ENCODE data around the gene GPR162.

Gene GPR162

GRCh38 chr12:6773590-6774351, 47.9 kb upstream of the GPR162 start:
- TF ChIP-seq CREB1 (IDR thresholded peaks at IDR 0.05; ENCODE audit: low read depth) (no peak), TAF1 (IDR thresholded peaks at IDR 0.05; ENCODE audit: low read depth) (no peak), USF1 (IDR thresholded peaks at IDR 0.05) (no peak), TCF12 (IDR thresholded peaks at IDR 0.05; ENCODE audit: low read depth) (no peak), ZBTB7A (IDR thresholded peaks at IDR 0.05; ENCODE audit: low read depth) (no peak), FOXM1 (IDR thresholded peaks at IDR 0.05; ENCODE audit: borderline replicate concordance, low read depth) (no peak), EGR1 (IDR thresholded peaks at IDR 0.05) (no peak), RAD21 (IDR thresholded peaks at IDR 0.05; ENCODE audit: low read depth) (no peak)

- TF ChIP-seq REST (IDR thresholded peaks at IDR 0.05; ENCODE audit: low read depth): no peak
- no peak for TF ChIP-seq RAD21 (IDR thresholded peaks at IDR 0.05; ENCODE audit: low read depth)
- TF ChIP-seq FOXM1 (IDR thresholded peaks at IDR 0.05; ENCODE audit: borderline replicate concordance, low read depth): no peak
- TF ChIP-seq TEAD4 (IDR thresholded peaks at IDR 0.05): no peak
- no peak for TF ChIP-seq TAF1 (IDR thresholded peaks at IDR 0.05; ENCODE audit: low read depth)
- no peak for TF ChIP-seq YY1 (IDR thresholded peaks at IDR 0.05; ENCODE audit: low read depth)
- TF ChIP-seq NFIC (IDR thresholded peaks at IDR 0.05): no peak
- no peak for TF ChIP-seq ZBTB7A (IDR thresholded peaks at IDR 0.05; ENCODE audit: low read depth)
- TF ChIP-seq EGR1 (IDR thresholded peaks at IDR 0.05): no peak
- no peak for TF ChIP-seq EP300 (IDR thresholded peaks at IDR 0.05; ENCODE audit: borderline replicate concordance)
- TF ChIP-seq CREB1 (IDR thresholded peaks at IDR 0.05; ENCODE audit: low read depth): no peak
- TF ChIP-seq TCF12 (IDR thresholded peaks at IDR 0.05; ENCODE audit: low read depth): no peak
- TF ChIP-seq USF1 (IDR thresholded peaks at IDR 0.05): no peak
- no peak for TF ChIP-seq CEBPB (IDR thresholded peaks at IDR 0.05)
- TF ChIP-seq MAX (IDR thresholded peaks at IDR 0.05): no peak
These were observed 47.0 kb upstream of the GPR162 start for GRCh38 chr12:6774499-6775062.

GRCh38 chr12:6775185-6776174, 46.1 kb upstream of the GPR162 start:
- TF ChIP-seq MAX (IDR thresholded peaks at IDR 0.05) (no peak), REST (IDR thresholded peaks at IDR 0.05; ENCODE audit: low read depth) (no peak), USF1 (IDR thresholded peaks at IDR 0.05) (no peak), TCF12 (IDR thresholded peaks at IDR 0.05; ENCODE audit: low read depth) (no peak), EP300 (IDR thresholded peaks at IDR 0.05; ENCODE audit: borderline replicate concordance) (no peak), NFIC (IDR thresholded peaks at IDR 0.05) (no peak), CEBPB (IDR thresholded peaks at IDR 0.05) (no peak), ZBTB7A (IDR thresholded peaks at IDR 0.05; ENCODE audit: low read depth) (no peak), FOXM1 (IDR thresholded peaks at IDR 0.05; ENCODE audit: borderline replicate concordance, low read depth) (no peak), YY1 (IDR thresholded peaks at IDR 0.05; ENCODE audit: low read depth) (no peak), CREB1 (IDR thresholded peaks at IDR 0.05; ENCODE audit: low read depth) (no peak), RAD21 (IDR thresholded peaks at IDR 0.05; ENCODE audit: low read depth) (no peak), EGR1 (IDR thresholded peaks at IDR 0.05) (no peak), TEAD4 (IDR thresholded peaks at IDR 0.05) (no peak), TAF1 (IDR thresholded peaks at IDR 0.05; ENCODE audit: low read depth) (no peak)

GRCh38 chr12:6777386-6777785, 44.2 kb upstream of the GPR162 start:
- TF ChIP-seq EGR1 (IDR thresholded peaks at IDR 0.05) (no peak), EP300 (IDR thresholded peaks at IDR 0.05; ENCODE audit: borderline replicate concordance) (no peak), MAX (IDR thresholded peaks at IDR 0.05) (no peak), CEBPB (IDR thresholded peaks at IDR 0.05) (no peak), FOXM1 (IDR thresholded peaks at IDR 0.05; ENCODE audit: borderline replicate concordance, low read depth) (no peak), NFIC (IDR thresholded peaks at IDR 0.05) (no peak), RAD21 (IDR thresholded peaks at IDR 0.05; ENCODE audit: low read depth) (no peak), REST (IDR thresholded peaks at IDR 0.05; ENCODE audit: low read depth) (no peak), YY1 (IDR thresholded peaks at IDR 0.05; ENCODE audit: low read depth) (no peak), TEAD4 (IDR thresholded peaks at IDR 0.05) (no peak), ZBTB7A (IDR thresholded peaks at IDR 0.05; ENCODE audit: low read depth) (no peak), TCF12 (IDR thresholded peaks at IDR 0.05; ENCODE audit: low read depth) (no peak), USF1 (IDR thresholded peaks at IDR 0.05) (no peak), CREB1 (IDR thresholded peaks at IDR 0.05; ENCODE audit: low read depth) (no peak)
